Measurements from ENCODE around the gene TNIK. TPM values are rescaled to one million over a fixed set of nuclear protein-coding genes. Genes with fewer than 3 reads are reported as not detected.

Gene TNIK
- total RNA-seq, 1 donor = 7.3 TPM

DNA sequence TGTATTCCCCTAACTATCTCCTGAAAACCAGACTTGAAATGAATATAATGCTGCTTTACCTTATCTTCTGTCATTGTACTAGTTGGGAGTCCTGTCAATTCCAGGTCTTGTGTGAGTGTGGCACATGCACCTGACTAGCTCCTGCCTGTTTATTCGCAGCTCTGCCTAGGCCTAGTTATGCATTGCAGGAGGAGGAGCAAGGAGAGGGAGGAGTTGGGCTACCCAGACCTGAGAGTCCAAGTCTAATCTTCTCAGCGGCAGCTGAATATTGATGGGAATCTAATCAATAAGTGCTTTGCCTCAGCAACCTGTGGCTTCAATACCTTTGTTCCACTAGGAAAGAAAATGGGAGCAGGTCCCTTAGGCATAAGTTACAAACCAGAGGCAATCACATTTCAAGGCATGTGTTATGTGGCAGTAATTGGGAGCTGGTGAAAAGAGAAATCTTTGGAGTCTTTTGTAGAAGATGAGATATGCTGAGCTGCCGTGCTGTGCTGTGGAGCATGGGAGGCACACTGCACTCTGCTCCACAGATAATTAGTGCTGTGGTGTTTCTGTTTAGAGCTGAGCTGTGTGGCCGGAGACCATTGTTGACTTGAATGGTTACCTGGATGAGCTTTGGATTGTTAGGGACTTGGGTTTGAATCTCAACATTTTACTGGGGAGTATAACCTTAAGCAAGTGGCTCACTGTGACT lies 433.5 kb downstream of the TNIK start, which contains the start of gene SLC2A2:
TSS of gene SLC2A2 (minus strand) at position 124 of the 697 bp plus-strand sequence. CDS start at position 74, 50 bp downstream.
- DNase-seq (ENCODE audit: low read depth in 2 of 3, low spot score in 2 of 3) = no peak

- DNase-seq (ENCODE audit: low read depth in 2 of 3, low spot score in 2 of 3) = no peak
Observed at GRCh38 chr3:171023566-171023965, 436.6 kb downstream of the TNIK start.

DNA sequence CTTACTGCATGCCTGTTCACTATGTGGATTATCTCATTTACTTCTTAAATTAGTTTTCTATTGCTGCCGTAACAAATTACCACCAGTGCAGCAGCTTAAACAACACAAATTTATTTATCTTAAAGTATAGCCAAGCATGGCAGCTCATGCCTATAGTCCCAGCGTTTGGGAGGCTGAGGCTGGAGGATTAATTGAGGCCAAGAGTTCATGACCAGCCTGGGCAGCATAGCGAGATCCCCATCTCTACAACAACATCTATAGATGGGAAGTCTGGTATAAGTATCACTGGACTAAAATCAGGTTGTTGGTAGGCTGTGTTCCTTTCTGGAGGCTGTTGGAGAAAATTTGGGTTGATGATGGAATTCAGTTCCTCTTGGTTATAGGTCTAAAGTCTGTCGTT lies 438.8 kb downstream of the TNIK start:
- DNase-seq (ENCODE audit: low read depth in 2 of 3, low spot score in 2 of 3) = no peak

GRCh38 chr3:171018156-171018935 lies 441.9 kb downstream of the TNIK start:
- DNase-seq (ENCODE audit: low read depth in 2 of 3, low spot score in 2 of 3) = no peak

DNA sequence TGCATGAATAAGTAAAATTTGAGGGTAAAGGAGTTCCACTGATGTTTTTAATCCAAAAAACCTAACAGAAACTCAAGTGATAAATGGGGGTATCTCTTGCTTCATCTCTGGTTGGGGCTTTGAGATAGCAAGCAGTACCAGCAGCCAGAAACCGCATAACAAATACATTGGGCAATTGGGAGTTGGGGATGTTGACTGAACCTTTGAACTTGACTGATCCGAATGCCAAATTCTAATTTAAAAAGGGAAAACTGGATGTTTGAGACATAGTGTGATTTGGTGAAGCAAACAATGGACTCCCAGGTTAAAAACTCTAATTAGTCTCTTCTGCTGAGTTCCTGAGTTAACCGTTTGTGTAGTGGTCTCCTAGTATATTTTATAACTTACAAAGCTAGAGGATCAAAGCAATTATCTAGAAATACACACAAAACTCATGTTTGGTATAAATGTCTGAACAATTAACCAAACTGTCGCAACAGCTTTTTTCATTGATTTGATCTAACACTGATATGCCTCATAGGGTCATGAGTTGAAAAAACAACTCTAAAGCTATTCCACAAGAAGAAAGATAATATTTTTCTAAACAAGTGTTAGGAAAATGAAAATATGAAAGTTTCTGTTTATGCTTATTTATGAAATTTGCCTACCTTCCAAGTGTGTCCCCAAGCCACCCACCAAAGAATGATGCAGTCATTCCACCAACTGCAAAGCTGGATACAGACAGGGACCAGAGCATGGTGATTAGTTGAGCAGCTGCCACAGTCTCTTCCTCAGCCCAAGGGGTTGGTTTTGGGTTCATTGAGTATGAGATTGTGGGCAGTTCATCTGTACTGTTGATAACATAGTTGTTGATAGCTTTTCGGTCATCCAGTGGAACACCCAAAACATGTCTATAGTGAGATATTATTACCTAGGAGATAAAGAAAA lies 446.1 kb downstream of the TNIK start:
- no peak for DNase-seq (ENCODE audit: low read depth in 2 of 3, low spot score in 2 of 3)

GRCh38 chr3:171011873-171012336 lies 448.3 kb downstream of the TNIK start:
- DNase-seq (ENCODE audit: low read depth in 2 of 3, low spot score in 2 of 3) = no peak

Small RNA genes within 50 kb of the gene (small RNA-seq; reads per million reads assigned to genes)
- gene MIR569 (not detected), gene RF00019 (not detected), gene RNU6-348P (not detected)
